ENCODE data around the gene VAV2. TPM values are rescaled to one million over a fixed set of nuclear protein-coding genes. Genes with fewer than 3 reads are reported as not detected.

The VAV2 gene
- total RNA-seq, 1 experiment from 2014 or later: 3.5 TPM

Other genes starting within 250 kb of the VAV2 start
- gene BRD3OS, start 33.2 kb upstream of the VAV2 start, total RNA-seq (2014; rRNA removed; shearing (Covaris generic); ENCODE audit: low replicate concordance): 41.0 and 49.5 TPM in 2 replicates
- 4.0 and 7.2 TPM in 2 replicates for gene BRD3, start 75.7 kb upstream of the VAV2 start, total RNA-seq (2014; rRNA removed; shearing (Covaris generic); ENCODE audit: low replicate concordance)
- 19.6 and 26.6 TPM in 2 replicates for gene WDR5, start 143.8 kb upstream of the VAV2 start, total RNA-seq (2014; rRNA removed; shearing (Covaris generic); ENCODE audit: low replicate concordance)
- gene RNU6ATAC, start 172.2 kb upstream of the VAV2 start, total RNA-seq (2014; rRNA removed; shearing (Covaris generic); ENCODE audit: low replicate concordance): not detected in 2 replicates

All from Karpas-422 (cell line).